DOHH2 (cell line): ENCODE measurements around the gene SMTN.

Experiments
- EZH2phosphoT487 ChIP-seq: fragments of 200-600 bp; sonication (generic); IDR thresholded peaks from 2 replicates; pipeline ENCODE4 v1.6.1; 2017; ENCODE audit warnings: borderline replicate concordance, mild to moderate bottlenecking, antibody characterized with exemption, low read length, moderate library complexity, mixed read lengths
- TF ChIP-seq, protein P1 (sequence below): fragments of 200-600 bp; sonication (generic); IDR thresholded peaks from one replicate; pipeline ENCODE4 v1.5.1; 2014; ENCODE audit warnings: antibody characterized with exemption, mild to moderate bottlenecking, low read depth, low read length; ENCODE audit not compliant: poor library complexity, severe bottlenecking

DNA sequence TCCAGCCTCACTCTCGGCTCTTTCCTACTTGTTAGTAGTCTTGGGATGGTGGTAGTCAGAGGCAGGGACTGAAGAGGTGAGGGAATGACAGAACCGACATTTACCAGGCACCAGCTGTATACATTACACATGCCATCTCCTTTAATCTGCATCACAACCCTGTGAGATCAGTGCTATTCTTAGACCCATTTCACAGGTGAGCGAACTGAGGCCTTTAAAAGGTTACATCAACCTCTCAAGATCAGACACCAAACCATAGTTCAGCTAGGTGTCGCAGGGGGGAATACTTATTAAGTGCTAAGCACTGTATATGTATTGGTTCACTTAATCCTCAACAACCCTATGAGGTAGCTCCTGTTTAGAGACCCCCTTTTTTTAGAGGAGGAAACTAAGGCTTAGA is 53.6 kb downstream of the SMTN start:
- TF ChIP-seq, protein P1, sequence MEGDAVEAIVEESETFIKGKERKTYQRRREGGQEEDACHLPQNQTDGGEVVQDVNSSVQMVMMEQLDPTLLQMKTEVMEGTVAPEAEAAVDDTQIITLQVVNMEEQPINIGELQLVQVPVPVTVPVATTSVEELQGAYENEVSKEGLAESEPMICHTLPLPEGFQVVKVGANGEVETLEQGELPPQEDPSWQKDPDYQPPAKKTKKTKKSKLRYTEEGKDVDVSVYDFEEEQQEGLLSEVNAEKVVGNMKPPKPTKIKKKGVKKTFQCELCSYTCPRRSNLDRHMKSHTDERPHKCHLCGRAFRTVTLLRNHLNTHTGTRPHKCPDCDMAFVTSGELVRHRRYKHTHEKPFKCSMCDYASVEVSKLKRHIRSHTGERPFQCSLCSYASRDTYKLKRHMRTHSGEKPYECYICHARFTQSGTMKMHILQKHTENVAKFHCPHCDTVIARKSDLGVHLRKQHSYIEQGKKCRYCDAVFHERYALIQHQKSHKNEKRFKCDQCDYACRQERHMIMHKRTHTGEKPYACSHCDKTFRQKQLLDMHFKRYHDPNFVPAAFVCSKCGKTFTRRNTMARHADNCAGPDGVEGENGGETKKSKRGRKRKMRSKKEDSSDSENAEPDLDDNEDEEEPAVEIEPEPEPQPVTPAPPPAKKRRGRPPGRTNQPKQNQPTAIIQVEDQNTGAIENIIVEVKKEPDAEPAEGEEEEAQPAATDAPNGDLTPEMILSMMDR = no peak
- no peak for TF ChIP-seq EZH2phosphoT487
